C4-2B (cell line): Measurements from ENCODE around the gene TNFRSF19.

ENCODE experiments used
- H3K27ac ChIP-seq: fragments of 450-650 bp; 2 replicates; pipeline ENCODE4 v1.5.1; 2017
- CTCF ChIP-seq: fragments of 450-650 bp; conservative IDR thresholded peaks from 2 replicates; pipeline ENCODE4 v1.5.1; 2017; ENCODE audit warnings: mild to moderate bottlenecking
- ZFX ChIP-seq: fragments of 450-650 bp; IDR thresholded peaks from 2 replicates; pipeline ENCODE4 v1.6.1; 2017

Gene TNFRSF19

GRCh38 chr13:23558675-23559536 is 11.3 kb upstream of the TNFRSF19 start:
- H3K27ac ChIP-seq, result peak overlapping the region; percentile 49
- no peak for TF ChIP-seq CTCF
- TF ChIP-seq ZFX, result no peak

GRCh38 chr13:23560571-23561089 is 9.6 kb upstream of the TNFRSF19 start:
- TF ChIP-seq CTCF (no peak), ZFX (no peak)
- no peak overlapping the region for H3K27ac ChIP-seq

- TF ChIP-seq CTCF (no peak), ZFX (no peak)
- H3K27ac ChIP-seq, result no peak overlapping the region
Observed at GRCh38 chr13:23561261-23561660, 9.0 kb upstream of the TNFRSF19 start.

- TF ChIP-seq ZFX (no peak), CTCF (no peak)
- no peak overlapping the region for H3K27ac ChIP-seq
Observed at GRCh38 chr13:23563085-23563845, 6.9 kb upstream of the TNFRSF19 start.

- no peak for TF ChIP-seq ZFX
- TF ChIP-seq CTCF, result no peak; the same call in 1 of the 2 replicates
- H3K27ac ChIP-seq, result no peak overlapping the region
Observed at GRCh38 chr13:23567906-23568460, 2.2 kb upstream of the TNFRSF19 start.

- TF ChIP-seq ZFX (no peak), CTCF (peak; percentile 60)
- H3K27ac ChIP-seq, result no peak overlapping the region; the same call in 1 of the 2 replicates
Observed at GRCh38 chr13:23570921-23571315, 706 bp downstream of the TNFRSF19 start.
